ENCODE measurements around the gene GABRB1. TPM values are rescaled to one million over a fixed set of nuclear protein-coding genes. Genes with fewer than 3 reads are reported as not detected.

GABRB1 gene
- total RNA-seq, 1 experiment from 2014 or later: not detected

DNA sequence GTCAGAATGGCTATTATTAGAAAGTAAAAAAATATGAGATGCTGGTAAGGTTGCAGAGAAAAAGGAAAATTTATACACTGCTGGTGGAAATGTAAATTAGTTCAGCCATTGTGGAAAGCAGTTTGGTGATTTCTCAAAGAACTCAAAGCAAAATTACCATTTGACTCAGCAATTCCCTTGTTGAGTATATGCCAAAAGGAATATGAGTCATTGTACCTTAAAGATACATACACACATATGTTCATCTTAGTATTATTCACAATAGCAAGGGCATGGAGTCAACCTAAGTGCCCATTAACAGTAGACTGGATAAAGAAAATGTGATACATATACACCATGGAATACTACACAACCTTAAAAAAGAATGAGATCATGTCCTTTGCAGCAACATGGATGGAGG is 284.0 kb downstream of the GABRB1 start:
- intact Hi-C loops (cut with micrococcal nuclease): no loop called here
- H3F3A ChIP-seq (ENCODE audit: low read length, unreplicated experiment): no peaks in the 10 kb centered on the region
- ChIA-PET CTCF (no interaction called here), POLR2A (ENCODE audit: unreplicated experiment) (no interaction called here)
- H3K27ac ChIP-seq (ENCODE audit: low read length): no peak overlapping the region
- H3K36me3 ChIP-seq (ENCODE audit: low read depth, low read length): no peaks in the 10 kb centered on the region
- H3K4me1 ChIP-seq (ENCODE audit: insufficient read depth, low read length): no peaks in the 10 kb centered on the region
- TF ChIP-seq CTCF (conservative IDR thresholded peaks at IDR 0.05; ENCODE audit: low read depth, low read length) (no peak), EZH2 (IDR thresholded peaks at IDR 0.05; ENCODE audit: low read length, unreplicated experiment) (no peak), EZH2phosphoT487 (IDR thresholded peaks at IDR 0.05; ENCODE audit: borderline replicate concordance, low read length) (no peak)
- H2AFZ ChIP-seq (ENCODE audit: low read length): no peak overlapping the region
- H3K79me2 ChIP-seq (ENCODE audit: low read length): no peaks in the 10 kb centered on the region
- H3K9me3 ChIP-seq (ENCODE audit: low read length): no peaks in the 10 kb centered on the region
- no peaks in the 10 kb centered on the region for H4K20me1 ChIP-seq (ENCODE audit: low read length)
- peak; percentile 59 for DNase-seq
- no peak overlapping the region for H3K9ac ChIP-seq (ENCODE audit: low read length)
- no peak for ATAC-seq
- H3K4me3 ChIP-seq (ENCODE audit: low read length): no peak overlapping the region
- H3K27me3 ChIP-seq (ENCODE audit: low read length): no peaks in the 10 kb centered on the region
- no peaks in the 10 kb centered on the region for H3K9me2 ChIP-seq (replicated peaks; ENCODE audit: low read length)
- H3K4me2 ChIP-seq (ENCODE audit: low read length): no peak overlapping the region
- BruUV-seq (replicated peaks): no TSS peak

GRCh38 chr4:47326025-47326424 is 294.7 kb downstream of the GABRB1 start:
- ATAC-seq: no peak
- TF ChIP-seq CTCF (conservative IDR thresholded peaks at IDR 0.05; ENCODE audit: low read depth, low read length) (no peak), EZH2 (IDR thresholded peaks at IDR 0.05; ENCODE audit: low read length, unreplicated experiment) (no peak), EZH2phosphoT487 (IDR thresholded peaks at IDR 0.05; ENCODE audit: borderline replicate concordance, low read length) (no peak)
- DNase-seq: no peak
- Histone ChIP-seq H2AFZ (ENCODE audit: low read length) (no peak overlapping the region), H3K9ac (ENCODE audit: low read length) (no peak overlapping the region), H3K79me2 (ENCODE audit: low read length) (no peaks in the 10 kb centered on the region), H3K9me2 (replicated peaks; ENCODE audit: low read length) (no peaks in the 10 kb centered on the region), H3K4me3 (ENCODE audit: low read length) (no peak overlapping the region), H4K20me1 (ENCODE audit: low read length) (no peaks in the 10 kb centered on the region), H3K36me3 (ENCODE audit: low read depth, low read length) (no peaks in the 10 kb centered on the region), H3K9me3 (ENCODE audit: low read length) (no peaks in the 10 kb centered on the region), H3K4me1 (ENCODE audit: insufficient read depth, low read length) (no peaks in the 10 kb centered on the region), H3K27me3 (ENCODE audit: low read length) (peaks cover 4% of the 10 kb centered on the region; the same call in 1 of the 2 replicates), H3K27ac (ENCODE audit: low read length) (no peak overlapping the region), H3K4me2 (ENCODE audit: low read length) (no peak overlapping the region), H3F3A (ENCODE audit: low read length, unreplicated experiment) (no peaks in the 10 kb centered on the region)
- CTCF ChIA-PET: no interaction called here
- intact Hi-C loops (cut with micrococcal nuclease): no loop called here
- no TSS peak for BruUV-seq (replicated peaks)
- POLR2A ChIA-PET (ENCODE audit: unreplicated experiment): no interaction called here

GRCh38 chr4:47330866-47331265 is 299.5 kb downstream of the GABRB1 start:
- ChIA-PET CTCF (no interaction called here), POLR2A (ENCODE audit: unreplicated experiment) (no interaction called here)
- TF ChIP-seq CTCF (conservative IDR thresholded peaks at IDR 0.05; ENCODE audit: low read depth, low read length) (no peak), EZH2phosphoT487 (IDR thresholded peaks at IDR 0.05; ENCODE audit: borderline replicate concordance, low read length) (no peak), EZH2 (IDR thresholded peaks at IDR 0.05; ENCODE audit: low read length, unreplicated experiment) (no peak)
- BruUV-seq (replicated peaks): no TSS peak
- Histone ChIP-seq H3K27me3 (ENCODE audit: low read length) (no peaks in the 10 kb centered on the region), H3K9me2 (replicated peaks; ENCODE audit: low read length) (no peaks in the 10 kb centered on the region), H4K20me1 (ENCODE audit: low read length) (no peaks in the 10 kb centered on the region), H3K9ac (ENCODE audit: low read length) (no peak overlapping the region), H2AFZ (ENCODE audit: low read length) (no peak overlapping the region), H3K4me2 (ENCODE audit: low read length) (no peak overlapping the region), H3K4me3 (ENCODE audit: low read length) (no peak overlapping the region), H3K4me1 (ENCODE audit: insufficient read depth, low read length) (no peaks in the 10 kb centered on the region), H3K36me3 (ENCODE audit: low read depth, low read length) (no peaks in the 10 kb centered on the region), H3K9me3 (ENCODE audit: low read length) (no peaks in the 10 kb centered on the region), H3F3A (ENCODE audit: low read length, unreplicated experiment) (no peaks in the 10 kb centered on the region), H3K79me2 (ENCODE audit: low read length) (no peaks in the 10 kb centered on the region), H3K27ac (ENCODE audit: low read length) (no peak overlapping the region)
- DNase-seq (no peak), ATAC-seq (no peak)
- intact Hi-C loops (cut with micrococcal nuclease): no loop called here
